ENCODE measurements around the gene NOL6. TPM values are rescaled to one million over a fixed set of nuclear protein-coding genes. Genes with fewer than 3 reads are reported as not detected.
"Not testable (repeated sequence)": the region's sequence is repeated elsewhere in the genome, so short reads cannot be mapped to it uniquely, and the experiment has no call there.

The NOL6 gene
- total RNA-seq, 4 donors from 2014 or later: 13.0 to 32.3 (median 27.0) TPM

- no peaks in the 10 kb centered on the region for H3K27me3 ChIP-seq
- H3K9me3 ChIP-seq: no peaks in the 10 kb centered on the region
- peaks cover 13 to 17% of the 10 kb centered on the region in 2 donors for H3K36me3 ChIP-seq
- H3K4me1 ChIP-seq: no peaks in the 10 kb centered on the region
- intact Hi-C loops (cut with DNase I): no loop called here
- TF ChIP-seq POLR2A (IDR thresholded peaks at IDR 0.05) (no peak), CTCF (IDR thresholded peaks at IDR 0.05) (no peak)
- no peak overlapping the region for H3K4me3 ChIP-seq (replicated peaks in 1 of 3)
- no peak overlapping the region for H3K27ac ChIP-seq
- no peak for DNase-seq
- WGBS, 2 donors: 85 to 89% methylated on average over 4 of the region's 4 CpGs
These were observed 15.3 kb downstream of the NOL6 start for GRCh38 chr9:33458444-33458843.

DNA sequence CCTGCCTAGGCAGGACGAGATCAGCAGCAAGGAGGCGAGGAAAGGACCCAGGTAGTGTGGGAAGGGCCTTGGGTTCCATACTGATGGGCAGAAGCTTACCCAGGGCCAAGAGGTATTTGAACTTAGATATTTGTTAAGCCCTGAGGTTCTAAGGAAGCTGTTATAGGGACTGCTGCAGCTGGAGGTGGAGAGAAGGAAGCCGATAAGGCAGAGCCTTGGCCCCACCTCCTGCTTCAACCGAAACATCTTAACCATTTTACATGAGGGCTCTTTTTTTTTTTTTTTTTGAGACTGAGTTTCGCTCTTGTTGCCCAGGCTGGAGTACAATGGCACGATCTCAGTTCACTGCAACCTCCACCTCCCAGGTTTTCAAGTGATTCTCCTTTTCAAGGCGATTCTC is 17.8 kb downstream of the NOL6 start:
- 80 to 82% methylated on average over 7 of the region's 7 CpGs for WGBS, 2 donors
- H3K4me1 ChIP-seq: no peaks in the 10 kb centered on the region
- no peaks in the 10 kb centered on the region for H3K27me3 ChIP-seq
- TF ChIP-seq POLR2A (IDR thresholded peaks at IDR 0.05) (no peak), CTCF (IDR thresholded peaks at IDR 0.05) (no peak)
- H3K9me3 ChIP-seq: no peaks in the 10 kb centered on the region
- DNase-seq: no peak
- no peaks in the 10 kb centered on the region for H3K36me3 ChIP-seq
- H3K4me3 ChIP-seq (replicated peaks in 1 of 3): no peak overlapping the region
- no peak overlapping the region for H3K27ac ChIP-seq
- intact Hi-C loops (cut with DNase I): no loop called here

DNA sequence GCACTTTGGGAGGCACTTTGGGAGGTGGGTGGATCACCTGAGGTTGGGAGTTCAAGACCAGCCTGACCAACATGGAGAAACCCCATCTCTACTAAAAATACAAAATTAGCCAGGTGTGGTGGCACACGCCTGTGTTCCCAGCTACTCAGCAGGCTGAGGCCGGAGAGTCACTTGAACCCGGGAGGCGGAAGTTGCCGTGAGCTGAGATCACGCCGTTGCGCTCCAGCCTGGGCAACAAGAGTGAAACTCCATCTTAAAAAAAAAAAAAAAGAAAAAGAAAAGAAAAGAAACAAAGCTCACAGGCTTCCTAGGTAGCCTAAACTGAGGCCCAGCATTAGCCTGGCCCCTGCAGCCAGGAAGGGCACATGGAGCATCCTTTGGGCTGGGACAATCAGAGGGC is 18.3 kb downstream of the NOL6 start:
- H3K9me3 ChIP-seq; H3K27me3 ChIP-seq; H3K4me3 ChIP-seq (replicated peaks in 1 of 3); H3K4me1 ChIP-seq; H3K27ac ChIP-seq; DNase-seq; intact Hi-C loops (cut with DNase I); H3K36me3 ChIP-seq: not testable (repeated sequence)
- 93 to 98% methylated on average over 8 of the region's 8 CpGs for WGBS, 2 donors

DNA sequence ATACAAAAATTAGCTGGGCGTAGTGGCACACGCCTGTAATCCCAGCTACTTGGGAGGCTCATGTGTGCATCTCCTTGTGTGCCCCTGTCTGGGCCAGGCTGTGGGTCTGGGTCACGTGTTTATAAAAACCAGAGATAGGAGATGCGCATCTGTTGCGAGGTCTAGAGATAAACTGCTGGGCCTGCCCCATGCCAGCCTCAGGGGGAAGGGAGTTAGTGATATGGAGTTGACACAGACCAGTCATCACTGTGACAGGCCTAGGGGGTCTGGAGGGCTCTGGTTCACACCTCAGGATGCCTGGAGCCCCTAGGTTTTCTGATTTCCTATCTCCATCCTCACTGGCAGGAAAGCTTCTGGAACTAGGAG is 19.1 kb downstream of the NOL6 start:
- intact Hi-C loops (cut with DNase I); H3K27ac ChIP-seq; H3K9me3 ChIP-seq; H3K4me1 ChIP-seq; DNase-seq; H3K27me3 ChIP-seq; H3K4me3 ChIP-seq (replicated peaks in 1 of 3); H3K36me3 ChIP-seq: not testable (repeated sequence)
- 93 to 100% methylated on average over 5 of the region's 5 CpGs for WGBS, 2 donors

DNA sequence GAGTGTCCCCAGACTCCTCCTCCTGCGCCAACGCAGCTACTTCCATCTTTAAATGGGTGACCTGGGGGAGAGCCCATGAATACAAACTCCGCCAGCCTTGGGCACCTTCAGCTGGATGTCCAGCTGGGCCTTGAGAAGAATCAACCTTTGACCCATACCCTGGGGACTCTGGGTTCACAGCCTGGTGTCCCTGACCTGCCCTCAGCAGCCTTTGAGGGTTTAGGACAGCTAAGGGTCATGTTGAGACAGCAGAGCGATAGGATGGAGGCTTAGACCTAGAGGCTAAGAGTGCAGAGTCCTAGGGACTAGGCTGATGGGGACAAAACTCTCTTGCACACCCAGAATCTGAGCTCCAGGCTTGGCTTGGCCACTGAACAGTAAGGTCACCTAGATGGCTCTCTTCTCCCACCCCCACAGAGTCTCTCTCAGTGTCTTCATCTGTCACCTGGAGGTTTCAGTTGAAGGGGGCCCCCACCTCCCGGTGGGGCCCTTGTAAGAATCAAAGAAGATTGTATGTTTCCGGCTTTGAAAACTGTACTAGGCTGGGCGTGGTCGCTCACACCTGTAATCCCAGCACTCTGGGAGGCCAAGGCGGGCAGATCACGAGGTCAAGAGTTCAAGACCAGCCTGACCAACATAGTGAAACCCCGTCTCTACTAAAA is 19.6 kb downstream of the NOL6 start:
- Histone ChIP-seq H3K27ac (no peak overlapping the region), H3K36me3 (no peaks in the 10 kb centered on the region), H3K4me1 (no peaks in the 10 kb centered on the region), H3K4me3 (replicated peaks in 1 of 3) (no peak overlapping the region), H3K9me3 (no peaks in the 10 kb centered on the region), H3K27me3 (no peaks in the 10 kb centered on the region)
- 88 to 92% methylated on average over 4 to 11 of the region's 11 CpGs for WGBS, 2 donors
- DNase-seq: no peak
- TF ChIP-seq POLR2A (IDR thresholded peaks at IDR 0.05) (no peak), CTCF (IDR thresholded peaks at IDR 0.05) (no peak)
- intact Hi-C loops (cut with DNase I): no loop called here

- DNase-seq: no peak
- WGBS, 2 donors: 77 to 89% methylated on average over 3 of the region's 3 CpGs
- Histone ChIP-seq H3K27me3 (no peaks in the 10 kb centered on the region), H3K4me1 (no peaks in the 10 kb centered on the region), H3K4me3 (replicated peaks in 1 of 3) (no peak overlapping the region), H3K9me3 (no peaks in the 10 kb centered on the region), H3K27ac (no peak overlapping the region), H3K36me3 (no peaks in the 10 kb centered on the region)
- TF ChIP-seq POLR2A (IDR thresholded peaks at IDR 0.05) (no peak), CTCF (IDR thresholded peaks at IDR 0.05) (no peak)
- intact Hi-C loops (cut with DNase I): no loop called here
These were observed 20.4 kb downstream of the NOL6 start for GRCh38 chr9:33453286-33453860.

Measured in thyroid gland (tissue), 4 donors.